ENCODE measurements around the gene GRM3. TPM values are rescaled to one million over a fixed set of nuclear protein-coding genes. Genes with fewer than 3 reads are reported as not detected.

GRM3 gene
- total and polyA plus RNA-seq, 2 of the 13 experiments (the other 11 are each of a cell fraction or from before 2014, with no cell fraction given), result not detected

DNA sequence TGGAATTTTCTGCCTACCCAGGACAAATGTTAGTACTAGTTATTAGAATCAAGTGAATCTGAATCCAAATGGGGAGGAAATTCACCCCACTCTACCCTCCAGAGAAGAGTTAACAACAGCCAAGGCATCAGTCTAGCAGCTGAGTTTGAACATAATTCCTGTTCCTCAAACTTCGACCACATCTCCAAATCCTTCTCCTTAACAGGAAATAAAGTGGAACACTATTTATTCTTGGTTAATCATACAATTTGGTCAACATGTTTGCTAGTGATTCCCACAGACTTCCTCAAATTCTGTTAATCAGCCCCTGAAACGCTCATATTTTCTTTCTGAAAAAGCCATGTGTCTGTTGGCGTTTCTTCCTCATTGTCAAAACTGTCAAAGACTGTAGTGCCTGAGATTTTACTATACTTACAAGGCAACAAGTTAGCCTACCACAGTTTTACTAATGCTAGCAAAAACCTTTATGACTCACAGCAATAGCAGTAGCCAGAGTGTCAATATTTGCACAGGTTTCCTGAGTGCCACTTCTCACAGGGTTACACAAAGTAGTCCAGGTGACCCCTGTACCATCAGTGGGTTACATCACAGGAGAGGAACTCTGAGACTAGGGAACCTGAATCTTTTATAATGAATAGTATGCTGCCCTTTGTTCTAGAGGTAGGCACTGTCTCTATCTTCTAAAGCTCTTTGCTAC is 202.9 kb downstream of the GRM3 start (continued):
- TF ChIP-seq, protein P1, sequence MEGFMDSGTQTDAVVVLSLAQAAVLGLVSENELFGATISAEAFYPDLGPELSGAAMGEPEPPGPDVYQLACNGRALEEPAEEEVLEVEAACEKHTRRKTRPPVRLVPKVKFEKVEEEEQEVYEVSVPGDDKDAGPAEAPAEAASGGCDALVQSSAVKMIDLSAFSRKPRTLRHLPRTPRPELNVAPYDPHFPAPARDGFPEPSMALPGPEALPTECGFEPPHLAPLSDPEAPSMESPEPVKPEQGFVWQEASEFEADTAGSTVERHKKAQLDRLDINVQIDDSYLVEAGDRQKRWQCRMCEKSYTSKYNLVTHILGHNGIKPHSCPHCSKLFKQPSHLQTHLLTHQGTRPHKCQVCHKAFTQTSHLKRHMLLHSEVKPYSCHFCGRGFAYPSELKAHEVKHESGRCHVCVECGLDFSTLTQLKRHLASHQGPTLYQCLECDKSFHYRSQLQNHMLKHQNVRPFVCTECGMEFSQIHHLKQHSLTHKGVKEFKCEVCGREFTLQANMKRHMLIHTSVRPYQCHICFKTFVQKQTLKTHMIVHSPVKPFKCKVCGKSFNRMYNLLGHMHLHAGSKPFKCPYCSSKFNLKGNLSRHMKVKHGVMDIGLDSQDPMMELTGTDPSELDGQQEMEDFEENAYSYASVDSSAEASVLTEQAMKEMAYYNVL (CRISPR knock-in tag; IDR thresholded peaks at IDR 0.05; ENCODE audit: borderline replicate concordance), result peak; percentile 47; the same call in 1 of the 2 replicates
- TF ChIP-seq MEF2D (CRISPR knock-in tag; IDR thresholded peaks at IDR 0.05) (peak; percentile 31; the same call in 1 of the 2 replicates), ZNF609 (CRISPR knock-in tag; IDR thresholded peaks at IDR 0.05; ENCODE audit: borderline replicate concordance) (peak; percentile 89), LRRFIP1 (CRISPR knock-in tag; conservative IDR thresholded peaks at IDR 0.05) (no peak), PHF20 (CRISPR knock-in tag; IDR thresholded peaks at IDR 0.05) (no peak), MIER2 (CRISPR knock-in tag; IDR thresholded peaks at IDR 0.05) (peak; percentile 85), PRDM10 (CRISPR knock-in tag; IDR thresholded peaks at IDR 0.05; ENCODE audit: low read depth) (peak; percentile 74; the same call in 1 of the 2 replicates), ZBTB42 (CRISPR knock-in tag; IDR thresholded peaks at IDR 0.05) (no peak), ZNF460 (CRISPR knock-in tag; IDR thresholded peaks at IDR 0.05; ENCODE audit: borderline replicate concordance) (peak; percentile 31; the same call in 1 of the 2 replicates), ATM (IDR thresholded peaks at IDR 0.05; ENCODE audit: borderline replicate concordance) (no peak), MAF1 (CRISPR knock-in tag; IDR thresholded peaks at IDR 0.05; ENCODE audit: borderline replicate concordance) (no peak), MZF1 (CRISPR knock-in tag; IDR thresholded peaks at IDR 0.05; ENCODE audit: borderline replicate concordance) (no peak), MYNN (CRISPR knock-in tag; IDR thresholded peaks at IDR 0.05; ENCODE audit: low read depth) (no peak), ZFP1 (CRISPR knock-in tag; IDR thresholded peaks at IDR 0.05) (peak; percentile 52; the same call in 1 of the 2 replicates)

Data from HepG2 (cell line).